Duodenal mucosa (tissue), 2 donors: Measurements from ENCODE around the gene SENP3.
"Not testable (repeated sequence)": the region's sequence is repeated elsewhere in the genome, so short reads cannot be mapped to it uniquely, and the experiment has no call there.

Source experiments
- H3K27ac ChIP-seq: one replicate; pipeline ENCODE4 v1.7.0; 2013; ENCODE audit warnings: low read depth, low read length
- H3K27me3 ChIP-seq, 2 donors: one replicate each; pipeline ENCODE4 v1.7.0; 2013; ENCODE audit warnings: low read length in 2 of 2, control low read depth in 1 of 2; ENCODE audit not compliant: insufficient read depth in 2 of 2, control insufficient read depth in 1 of 2
- H3K36me3 ChIP-seq, 2 donors: one replicate each; pipeline ENCODE4 v1.7.0; 2013; ENCODE audit warnings: low read length in 2 of 2, control low read depth in 1 of 2; ENCODE audit not compliant: insufficient read depth in 2 of 2, control insufficient read depth in 1 of 2
- H3K4me1 ChIP-seq, 2 donors: one replicate each; pipeline ENCODE4 v1.7.0; 2013; ENCODE audit warnings: low read length in 2 of 2, control low read depth in 1 of 2; ENCODE audit not compliant: insufficient read depth in 2 of 2, control insufficient read depth in 1 of 2
- H3K4me3 ChIP-seq, 2 donors: one replicate each; pipeline ENCODE4 v1.7.0; 2013; ENCODE audit warnings: low read length in 2 of 2, low read depth in 1 of 2
- H3K9ac ChIP-seq, 2 donors: one replicate each; pipeline ENCODE4 v1.7.0; 2013; ENCODE audit warnings: low read length in 2 of 2, low read depth in 1 of 2
- H3K9me3 ChIP-seq, 2 donors: one replicate each; pipeline ENCODE4 v1.7.0; 2013; ENCODE audit warnings: low read length in 2 of 2, control low read depth in 1 of 2; ENCODE audit not compliant: control insufficient read depth in 1 of 2

Gene SENP3

DNA sequence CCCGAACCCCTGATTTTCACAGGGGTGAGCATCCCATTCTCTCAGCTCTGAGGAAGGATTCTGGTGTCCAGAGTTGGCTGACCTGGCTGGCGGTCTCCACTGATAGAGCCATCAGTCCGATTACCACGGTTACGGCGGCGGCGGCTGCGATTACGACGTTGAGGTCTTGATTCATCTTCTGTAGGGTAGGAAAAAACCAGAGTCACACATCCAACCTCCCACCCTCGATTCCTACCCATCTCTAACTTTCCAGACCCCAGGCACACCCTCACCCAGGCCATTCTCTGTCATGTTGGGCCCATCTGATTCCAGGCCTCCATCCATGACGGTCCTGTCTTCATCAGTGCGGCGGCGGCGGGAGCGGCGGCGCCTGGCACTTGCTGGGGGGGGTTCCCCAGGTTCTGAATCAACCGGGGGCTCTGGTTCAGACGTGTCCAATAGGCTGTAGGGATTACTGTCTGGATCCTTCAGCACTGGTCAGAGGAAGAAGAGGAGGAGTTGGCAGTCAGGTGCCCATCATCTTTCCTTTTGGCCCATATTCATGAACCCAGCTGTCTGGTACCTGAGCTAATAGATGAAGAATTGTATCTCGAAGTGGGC lies 30.8 kb downstream of the SENP3 start:
- H3K9ac ChIP-seq: no peak overlapping the region
- H3K27ac ChIP-seq: no peak overlapping the region
- no peaks in the 10 kb centered on the region for H3K9me3 ChIP-seq
- no peaks in the 10 kb centered on the region for H3K27me3 ChIP-seq
- H3K4me1 ChIP-seq: peaks cover 4 to 5% of the 10 kb centered on the region in 2 donors
- H3K4me3 ChIP-seq: no peak overlapping the region
- peaks cover 45 to 76% of the 10 kb centered on the region in 2 donors for H3K36me3 ChIP-seq

DNA sequence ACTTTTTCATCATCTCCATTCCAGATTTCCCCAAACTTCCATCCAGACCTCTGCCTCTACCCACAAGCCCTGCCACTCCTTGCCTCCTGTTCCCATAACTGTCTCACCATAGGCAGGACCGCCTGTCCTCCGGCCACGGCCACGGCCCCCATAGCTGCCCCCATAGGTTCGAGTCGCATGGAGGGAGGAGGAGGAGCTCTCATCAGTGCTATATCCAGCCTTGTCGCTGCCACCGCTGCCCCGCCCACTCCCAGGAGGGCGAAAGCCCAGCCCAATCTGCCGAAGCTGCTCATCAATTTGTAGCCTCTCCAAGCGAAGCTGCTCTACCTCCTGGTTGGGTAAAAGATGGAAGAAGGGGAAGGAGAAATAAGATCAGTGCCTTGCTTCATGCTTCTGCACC lies 31.6 kb downstream of the SENP3 start:
- Histone ChIP-seq H3K4me1 (peaks cover 4 to 5% of the 10 kb centered on the region in 2 donors), H3K9me3 (no peaks in the 10 kb centered on the region), H3K4me3 (no peak overlapping the region), H3K36me3 (peaks cover 41 to 68% of the 10 kb centered on the region in 2 donors), H3K9ac (no peak overlapping the region), H3K27me3 (no peaks in the 10 kb centered on the region), H3K27ac (no peak overlapping the region)

DNA sequence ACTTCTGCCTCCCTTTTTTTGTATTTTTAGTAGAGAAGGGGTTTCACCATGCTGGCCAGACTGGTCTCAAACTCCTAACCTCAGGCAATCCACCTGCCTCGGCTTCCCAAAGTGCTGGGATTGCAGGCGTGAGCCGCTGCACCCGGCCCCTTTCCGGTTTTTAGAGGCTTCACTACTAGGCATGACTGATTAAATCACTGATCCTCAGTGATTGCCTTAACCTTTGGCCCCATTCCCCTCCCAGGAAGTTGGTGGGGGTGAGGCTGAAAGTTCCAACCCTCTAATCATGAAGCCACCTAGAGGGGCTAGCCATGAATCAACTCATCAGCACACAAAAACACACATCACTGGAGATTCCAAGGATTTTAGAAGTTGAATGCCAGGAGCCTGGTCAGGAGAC lies 35.8 kb downstream of the SENP3 start:
- peaks cover 39 to 77% of the 10 kb centered on the region in 2 donors for H3K36me3 ChIP-seq
- H3K27me3 ChIP-seq, H3K27ac ChIP-seq, H3K9me3 ChIP-seq, H3K4me1 ChIP-seq, H3K9ac ChIP-seq, H3K4me3 ChIP-seq: not testable (repeated sequence)

DNA sequence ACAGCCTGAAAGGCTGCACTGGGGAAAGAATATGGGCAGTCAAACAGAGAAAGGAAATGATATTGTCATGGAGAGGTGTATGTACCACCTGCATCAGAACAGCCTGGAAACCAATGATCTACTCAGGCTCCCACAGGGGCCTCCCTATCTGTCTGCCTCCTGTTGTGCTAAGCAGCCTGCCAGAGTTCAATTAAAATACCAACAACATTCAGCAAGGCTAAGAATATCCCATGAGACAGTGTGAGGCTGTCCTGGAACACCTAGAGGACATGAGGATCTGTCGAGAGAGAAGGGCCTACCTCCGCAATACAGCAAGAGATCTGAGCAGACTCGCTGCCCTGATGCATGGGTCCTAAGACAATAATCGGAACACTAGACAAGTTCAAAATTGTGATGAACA lies 44.6 kb downstream of the SENP3 start:
- H3K4me1 ChIP-seq: no peaks in the 10 kb centered on the region
- no peak overlapping the region for H3K9ac ChIP-seq
- H3K27me3 ChIP-seq: no peaks in the 10 kb centered on the region
- H3K27ac ChIP-seq: no peak overlapping the region
- no peaks in the 10 kb centered on the region for H3K9me3 ChIP-seq
- H3K4me3 ChIP-seq: no peak overlapping the region
- peaks cover 16 to 51% of the 10 kb centered on the region in 2 donors for H3K36me3 ChIP-seq

DNA sequence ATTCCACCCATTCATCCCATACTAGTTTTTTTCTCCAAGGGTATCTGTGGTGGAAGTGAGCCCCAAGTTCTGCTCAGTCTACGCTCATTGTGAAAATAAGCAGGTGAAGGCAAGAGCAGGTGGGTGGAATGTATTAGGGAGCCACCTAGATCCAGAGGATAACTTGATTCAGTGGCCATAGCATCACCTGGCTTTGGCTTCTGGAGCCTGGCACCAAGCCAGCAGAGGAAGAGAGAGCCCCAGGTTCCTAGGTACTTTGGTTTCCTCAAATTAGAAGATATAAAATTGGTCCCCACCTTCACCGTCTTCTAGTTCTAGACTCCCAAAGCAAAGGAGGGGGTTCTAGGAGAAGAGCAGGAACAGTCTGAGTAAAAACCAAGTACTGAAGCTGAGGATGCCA lies 48.9 kb downstream of the SENP3 start:
- H3K4me1 ChIP-seq: peaks cover 18 to 24% of the 10 kb centered on the region in 2 donors

DNA sequence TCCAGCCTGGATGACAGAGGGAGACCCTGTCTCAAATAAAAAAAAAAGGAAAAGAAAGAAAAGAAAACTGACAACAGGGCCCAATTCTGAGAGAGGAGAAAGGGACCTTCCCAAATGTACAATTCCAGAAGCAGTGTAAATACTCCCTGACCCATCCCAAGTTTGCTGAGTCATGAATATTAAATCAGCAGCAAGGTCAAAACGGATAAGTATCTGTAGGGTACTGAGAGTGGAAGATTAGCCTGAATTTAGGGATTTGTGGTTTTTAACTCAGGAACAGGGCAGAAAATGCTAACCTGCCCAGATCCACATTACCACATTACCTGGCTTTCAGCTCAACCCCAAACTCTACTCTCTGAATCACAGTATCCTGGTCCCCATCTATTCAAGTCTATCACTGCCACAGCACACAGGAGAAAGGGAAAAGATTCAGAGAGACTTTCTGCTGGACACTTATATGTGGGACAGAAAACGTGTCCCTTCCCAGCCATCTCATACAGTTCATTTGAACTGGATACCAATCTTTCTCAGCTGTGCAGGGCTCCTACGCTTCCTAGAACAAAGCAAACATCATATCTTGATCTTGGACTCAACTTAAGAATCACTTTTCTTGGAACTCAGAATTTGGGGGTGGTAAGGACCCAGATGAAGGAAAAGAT lies 50.0 kb downstream of the SENP3 start:
- H3K4me1 ChIP-seq: peaks cover 18 to 24% of the 10 kb centered on the region in 2 donors
- no peak overlapping the region for H3K9ac ChIP-seq
- H3K27me3 ChIP-seq: no peaks in the 10 kb centered on the region
- peaks cover 0 to 11% of the 10 kb centered on the region in 2 donors for H3K36me3 ChIP-seq
- H3K27ac ChIP-seq: no peak overlapping the region
- H3K9me3 ChIP-seq: no peaks in the 10 kb centered on the region
- no peak overlapping the region for H3K4me3 ChIP-seq

More for the DNA sequence above, 48.9 kb downstream of the SENP3 start:
- Histone ChIP-seq H3K36me3 (peaks cover 0 to 18% of the 10 kb centered on the region in 2 donors), H3K27me3 (no peaks in the 10 kb centered on the region), H3K9ac (no peak overlapping the region), H3K27ac (no peak overlapping the region), H3K4me3 (no peak overlapping the region), H3K9me3 (no peaks in the 10 kb centered on the region)

DNA sequence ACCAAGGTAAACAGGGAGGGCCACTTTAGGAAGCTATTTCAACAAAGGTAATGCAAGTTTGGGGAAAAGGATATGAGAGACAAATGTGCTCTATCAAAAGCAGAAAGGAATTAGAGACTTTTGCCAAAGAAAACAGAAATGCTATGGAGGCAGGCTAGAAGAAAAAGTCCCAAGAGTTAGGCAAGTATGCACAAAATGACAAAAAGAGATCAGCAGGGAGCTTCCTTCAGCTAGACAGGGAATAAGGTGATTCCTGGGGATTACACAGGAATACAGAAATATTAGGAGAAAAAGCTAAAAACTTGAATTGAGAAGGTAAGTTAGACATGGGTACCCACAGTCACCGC lies 50.5 kb downstream of the SENP3 start:
- H3K4me1 ChIP-seq: peaks cover 18 to 24% of the 10 kb centered on the region in 2 donors
- no peak overlapping the region for H3K27ac ChIP-seq
- H3K36me3 ChIP-seq: peaks cover 0 to 11% of the 10 kb centered on the region in 2 donors
- no peaks in the 10 kb centered on the region for H3K27me3 ChIP-seq
- H3K9ac ChIP-seq: no peak overlapping the region
- no peaks in the 10 kb centered on the region for H3K9me3 ChIP-seq
- no peak overlapping the region for H3K4me3 ChIP-seq

DNA sequence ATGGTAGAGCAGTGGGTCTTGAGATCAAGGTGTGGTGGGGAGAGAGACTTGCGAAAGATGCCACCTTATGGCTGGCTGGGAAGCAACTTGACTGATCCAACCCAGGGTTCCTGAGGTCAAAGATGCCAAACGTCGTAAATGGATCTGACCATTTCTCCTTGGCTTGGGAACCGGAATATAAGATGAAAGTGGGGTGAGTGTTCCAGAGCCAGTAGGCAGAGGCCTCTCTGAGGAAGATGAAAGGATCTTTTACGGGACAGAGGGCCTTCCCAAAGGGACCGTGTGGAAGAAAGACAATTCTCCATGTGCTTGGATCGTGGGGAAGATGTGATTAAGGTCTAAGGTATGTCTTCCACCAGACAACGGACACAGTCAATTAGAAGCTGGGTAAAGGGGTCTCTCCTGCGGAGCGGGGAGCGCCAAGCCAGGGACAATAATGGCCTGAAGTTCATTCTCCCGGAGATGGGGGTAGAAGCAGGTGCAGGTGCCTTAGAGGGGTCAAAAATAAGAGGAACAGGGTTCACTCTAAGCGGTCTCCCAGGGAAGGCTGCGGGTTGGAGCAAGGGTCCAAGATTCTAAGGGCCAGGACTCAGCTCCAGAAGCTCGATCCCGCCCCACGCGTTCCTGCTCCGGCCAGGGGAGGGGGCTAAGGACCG lies 52.2 kb downstream of the SENP3 start:
- Histone ChIP-seq H3K27me3 (no peaks in the 10 kb centered on the region), H3K4me3 (peak overlapping the region; percentile 81 to 83), H3K9me3 (no peaks in the 10 kb centered on the region), H3K27ac (peak overlapping the region; percentile 85), H3K36me3 (peaks cover 0 to 11% of the 10 kb centered on the region in 2 donors), H3K4me1 (peaks cover 18 to 24% of the 10 kb centered on the region in 2 donors), H3K9ac (peak overlapping the region; percentile 88 to 89)

DNA sequence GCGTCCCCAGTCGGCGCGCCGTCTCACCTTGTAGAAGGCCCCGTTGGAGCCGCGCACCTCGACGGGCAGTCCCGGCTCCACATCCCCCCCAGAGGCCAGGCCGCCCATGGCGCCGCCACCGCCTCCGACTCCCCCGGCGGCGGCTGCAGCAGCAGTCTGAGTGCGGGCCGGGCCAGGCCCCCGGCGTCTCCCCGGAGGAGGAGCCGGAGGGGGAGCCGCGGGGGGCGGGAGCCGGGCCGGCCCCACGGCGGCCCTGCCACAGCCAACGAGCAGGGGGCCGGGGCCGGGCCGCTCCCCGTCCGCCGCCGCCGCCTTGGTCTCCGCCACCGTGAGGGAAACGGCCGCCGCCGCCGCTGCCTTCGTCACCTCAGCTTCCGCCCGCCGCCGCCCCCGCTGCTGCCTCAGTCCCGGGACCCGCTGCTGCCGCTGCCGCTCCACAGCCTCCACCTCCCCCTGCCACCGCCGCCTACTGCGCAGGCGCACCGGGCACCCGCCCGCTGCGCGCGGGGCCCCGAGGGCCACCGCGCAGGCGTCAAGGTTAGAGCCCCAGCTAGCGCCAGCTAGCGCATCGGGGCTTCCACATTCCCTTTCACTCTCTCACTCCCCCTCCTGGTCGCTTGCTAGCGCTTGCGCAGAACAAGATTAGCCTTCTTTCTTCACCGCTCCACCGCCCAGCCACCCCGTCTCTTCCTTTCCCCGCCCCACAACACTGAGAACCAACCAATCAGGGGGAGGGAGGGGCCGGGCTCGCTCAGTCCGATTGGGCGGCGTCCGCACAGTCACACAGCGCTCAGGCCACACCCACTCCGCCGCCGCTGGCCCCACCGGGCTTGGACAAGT lies 52.9 kb downstream of the SENP3 start, which contains the start of gene FXR2:
FXR2 (minus strand) TSS at position 473 of the 840 bp plus-strand sequence; CDS start at position 108, 365 bp downstream.
- peaks cover 0 to 11% of the 10 kb centered on the region in 2 donors for H3K36me3 ChIP-seq

More for the DNA sequence above, 52.9 kb downstream of the SENP3 start, which contains the start of gene FXR2:
- peak within 1 kb of the TSS; percentile 88 to 89 for H3K9ac ChIP-seq
- H3K27me3 ChIP-seq: no peaks in the 10 kb centered on the region
- H3K27ac ChIP-seq: peak within 1 kb of the TSS; percentile 85
- no peaks in the 10 kb centered on the region for H3K9me3 ChIP-seq
- peaks cover 18 to 24% of the 10 kb centered on the region in 2 donors for H3K4me1 ChIP-seq
- H3K4me3 ChIP-seq: peak within 1 kb of the TSS; percentile 81 to 83
